ENCODE results near the gene JMJD8.
"Not testable (repeated sequence)": the region's sequence is repeated elsewhere in the genome, so short reads cannot be mapped to it uniquely, and the experiment has no call there.

The JMJD8 gene

DNA sequence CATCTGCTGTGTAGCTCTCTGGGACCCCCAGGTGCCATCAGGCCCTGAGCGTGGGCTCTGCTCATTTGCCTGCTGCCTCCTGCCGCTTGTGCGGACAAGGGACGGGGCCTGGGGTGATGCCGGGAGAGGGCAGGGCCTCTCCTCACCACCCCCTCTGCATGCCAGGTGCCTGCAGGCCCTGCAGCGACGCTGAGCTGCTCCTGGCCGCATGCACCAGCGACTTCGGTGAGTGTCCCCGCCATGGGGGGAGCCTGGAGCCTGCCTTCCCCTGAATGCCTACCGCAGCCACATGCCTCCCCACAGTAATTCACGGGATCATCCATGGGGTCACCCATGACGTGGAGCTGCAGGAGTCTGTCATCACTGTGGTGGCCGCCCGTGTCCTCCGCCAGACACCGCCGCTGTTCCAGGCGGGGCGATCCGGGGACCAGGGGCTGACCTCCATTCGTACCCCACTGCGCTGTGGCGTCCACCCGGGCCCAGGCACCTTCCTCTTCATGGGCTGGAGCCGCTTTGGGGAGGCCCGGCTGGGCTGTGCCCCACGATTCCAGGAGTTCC is 32.7 kb upstream of the JMJD8 start:
- Histone ChIP-seq H3K4me3 (peak overlapping the region; percentile 85), H3K9me3 (no peaks in the 10 kb centered on the region), H3K36me3 (no peaks in the 10 kb centered on the region), H4K20me1 (peaks cover 47% of the 10 kb centered on the region), H3K4me1 (peaks cover 68% of the 10 kb centered on the region), H3K9ac (peak overlapping the region; percentile 73; the same call in 1 of the 2 replicates), H3K27ac (peak overlapping the region; percentile 24; the same call in 1 of the 2 replicates), H3K4me2 (peak overlapping the region; percentile 100), H3K27me3 (peaks cover 35% of the 10 kb centered on the region)
- no peak for TF ChIP-seq Cebpa-rat (IDR thresholded peaks at IDR 0.05)

DNA sequence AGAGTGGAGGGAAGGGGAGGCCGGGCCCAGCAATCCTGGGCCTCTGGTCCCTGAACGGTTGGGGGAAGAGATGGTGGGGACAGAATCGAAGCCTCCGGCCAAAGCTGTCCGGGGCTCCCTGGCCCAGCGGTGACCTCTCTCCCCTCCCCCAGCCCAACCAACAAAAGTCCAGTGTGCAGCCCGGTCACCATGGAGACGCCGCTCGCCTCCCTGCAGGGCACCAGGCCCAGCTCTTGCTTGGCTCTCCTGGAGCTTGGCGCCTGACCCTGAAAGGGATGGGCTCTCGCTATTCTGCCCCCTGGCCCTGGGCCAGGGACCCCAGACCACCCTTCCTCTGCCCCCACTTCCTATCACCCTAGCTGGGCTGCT is 32.0 kb upstream of the JMJD8 start:
- H3K4me1 ChIP-seq = peaks cover 69% of the 10 kb centered on the region
- H3K9me3 ChIP-seq = no peaks in the 10 kb centered on the region
- H3K27me3 ChIP-seq = peaks cover 40% of the 10 kb centered on the region
- peak overlapping the region; percentile 73 for H3K9ac ChIP-seq
- H3K4me3 ChIP-seq = peak overlapping the region; percentile 85
- H4K20me1 ChIP-seq = peaks cover 47% of the 10 kb centered on the region
- no peak for TF ChIP-seq Cebpa-rat (IDR thresholded peaks at IDR 0.05)
- H3K27ac ChIP-seq = peak overlapping the region; percentile 24; the same call in 1 of the 2 replicates
- H3K36me3 ChIP-seq = no peaks in the 10 kb centered on the region
- H3K4me2 ChIP-seq = peak overlapping the region; percentile 100

- TF ChIP-seq Cebpa-rat (IDR thresholded peaks at IDR 0.05) = no peak
- H3K27me3 ChIP-seq = peaks cover 46% of the 10 kb centered on the region
- H3K9me3 ChIP-seq = no peaks in the 10 kb centered on the region
- H4K20me1 ChIP-seq = peaks cover 52% of the 10 kb centered on the region
- H3K4me2 ChIP-seq = peak overlapping the region; percentile 100
- H3K27ac ChIP-seq = peak overlapping the region; percentile 24; the same call in 1 of the 2 replicates
- peak overlapping the region; percentile 85 for H3K4me3 ChIP-seq
- H3K36me3 ChIP-seq = no peaks in the 10 kb centered on the region
- peaks cover 75% of the 10 kb centered on the region for H3K4me1 ChIP-seq
- H3K9ac ChIP-seq = peak overlapping the region; percentile 73
Observed at GRCh38 chr16:715477-716199, 31.5 kb upstream of the JMJD8 start.

DNA sequence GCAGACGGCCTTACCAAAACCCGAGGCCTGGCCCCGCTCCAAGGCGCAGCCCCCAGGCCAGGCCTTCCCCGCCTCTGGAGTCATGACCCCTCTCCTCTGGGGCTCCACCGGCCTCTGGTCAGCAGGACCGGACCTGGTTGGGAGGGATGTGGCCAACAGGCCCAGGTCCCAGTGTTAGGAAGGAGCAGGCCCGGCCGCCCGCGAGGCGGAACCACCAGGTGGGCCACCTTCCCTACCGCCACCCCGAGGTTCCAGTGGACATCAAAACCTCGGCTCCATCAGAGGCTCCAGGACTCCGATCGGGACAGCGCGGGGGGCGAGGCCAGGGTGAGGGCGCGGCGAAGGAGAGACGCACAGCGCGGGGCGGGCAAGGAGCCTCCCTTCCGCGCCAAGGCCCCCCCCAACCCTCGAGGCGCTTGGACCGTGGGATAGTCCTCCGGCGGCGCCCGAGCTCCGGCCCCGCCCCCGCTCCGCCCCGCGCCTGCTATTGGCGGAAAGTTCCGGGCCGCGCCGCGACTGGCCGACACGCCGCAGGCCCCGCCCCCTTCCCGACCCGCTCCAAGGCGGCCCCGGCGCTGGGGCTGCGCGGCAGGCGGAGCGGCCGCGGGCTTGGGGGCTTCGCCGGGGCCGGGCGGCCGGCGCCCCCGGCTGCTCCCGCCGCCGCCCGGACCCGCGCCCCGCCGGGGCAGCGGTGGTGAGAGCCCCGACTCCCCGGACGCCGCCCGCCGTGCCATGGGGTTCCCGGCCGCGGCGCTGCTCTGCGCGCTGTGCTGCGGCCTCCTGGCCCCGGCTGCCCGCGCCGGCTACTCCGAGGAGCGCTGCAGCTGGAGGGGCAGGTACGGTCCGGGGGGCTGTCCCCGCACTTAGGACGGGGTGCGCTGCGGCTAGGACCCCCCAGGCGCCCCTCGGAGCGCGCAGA is 30.7 kb upstream of the JMJD8 start, which contains the start of gene METRN:
TSS of gene METRN (plus strand) at position 561 of the 919 bp plus-strand sequence. CDS start at position 733, 172 bp downstream.
- peaks cover 60% of the 10 kb centered on the region for H4K20me1 ChIP-seq
- peaks cover 54% of the 10 kb centered on the region for H3K27me3 ChIP-seq
- H3K27ac ChIP-seq = peak within 1 kb of the TSS; percentile 20; the same call in 1 of the 2 replicates
- H3K4me1 ChIP-seq = peaks cover 78% of the 10 kb centered on the region
- H3K4me2 ChIP-seq = peak within 1 kb of the TSS; percentile 100
- H3K4me3 ChIP-seq = peak within 1 kb of the TSS; percentile 85
- no peaks in the 10 kb centered on the region for H3K9me3 ChIP-seq
- H3K9ac ChIP-seq = peak within 1 kb of the TSS; percentile 73
- no peak for TF ChIP-seq Cebpa-rat (IDR thresholded peaks at IDR 0.05)
- no peaks in the 10 kb centered on the region for H3K36me3 ChIP-seq

- Histone ChIP-seq H3K27ac (no peak overlapping the region), H3K4me3 (no peak overlapping the region)
Observed at GRCh38 chr16:714079-714478, 29.9 kb upstream of the JMJD8 start.

GRCh38 chr16:712740-713250 is 28.7 kb upstream of the JMJD8 start:
- not testable (repeated sequence) for H3K4me3 ChIP-seq, H3K9ac ChIP-seq, H3K9me3 ChIP-seq, H3K36me3 ChIP-seq, H3K4me2 ChIP-seq, H3K27ac ChIP-seq
- Histone ChIP-seq H3K4me1 (peaks cover 62% of the 10 kb centered on the region), H3K27me3 (peaks cover 74% of the 10 kb centered on the region), H4K20me1 (peaks cover 63% of the 10 kb centered on the region)

More at GRCh38 chr16:714079-714478, 29.9 kb upstream of the JMJD8 start:
- no peak overlapping the region for H3K9ac ChIP-seq
- H3K27me3 ChIP-seq = peaks cover 61% of the 10 kb centered on the region
- no peaks in the 10 kb centered on the region for H3K36me3 ChIP-seq
- H4K20me1 ChIP-seq = peaks cover 63% of the 10 kb centered on the region
- TF ChIP-seq Cebpa-rat (IDR thresholded peaks at IDR 0.05) = no peak
- H3K9me3 ChIP-seq = no peaks in the 10 kb centered on the region
- peak overlapping the region; percentile 100 for H3K4me2 ChIP-seq
- peaks cover 75% of the 10 kb centered on the region for H3K4me1 ChIP-seq

DNA sequence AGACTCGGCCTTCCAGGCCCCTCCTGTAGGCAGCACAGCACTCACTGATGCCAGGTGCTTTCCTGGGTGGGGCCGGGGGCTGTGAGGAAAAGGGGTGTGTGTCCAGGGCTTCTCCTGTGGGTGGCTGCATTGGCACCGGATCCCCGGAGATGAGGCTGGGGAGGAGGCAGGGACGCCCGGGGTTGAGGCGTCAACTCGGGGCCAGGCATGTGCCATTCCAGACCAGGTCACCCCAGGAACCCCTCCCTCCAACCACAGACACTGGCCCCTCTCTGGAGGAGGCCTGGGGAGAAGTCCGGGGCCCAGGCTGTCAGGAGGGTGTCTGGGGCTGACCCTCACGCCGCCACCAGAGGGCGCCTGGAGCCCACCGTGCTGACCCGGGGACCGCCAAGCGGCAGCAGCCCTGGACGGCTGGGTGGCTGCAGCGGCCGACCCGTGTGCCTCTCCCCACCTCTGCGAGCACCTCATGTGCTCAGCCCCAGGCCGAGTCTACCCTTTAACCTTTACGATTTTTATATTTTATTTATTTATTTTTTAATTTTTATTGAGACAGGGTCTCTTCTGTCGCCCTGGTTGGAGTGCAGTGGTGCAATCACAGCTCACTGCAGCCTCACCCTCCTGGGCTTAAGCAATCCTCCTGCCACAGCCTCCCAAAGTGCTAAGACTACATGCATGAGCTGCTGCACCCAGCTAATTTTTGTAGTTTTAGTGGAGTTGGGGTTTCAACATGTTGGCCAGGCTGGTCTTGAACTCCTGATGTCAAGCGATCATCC is 27.6 kb upstream of the JMJD8 start:
- TF ChIP-seq Cebpa-rat (IDR thresholded peaks at IDR 0.05) = no peak
- Histone ChIP-seq H3K9me3 (no peaks in the 10 kb centered on the region), H3K27me3 (peaks cover 83% of the 10 kb centered on the region), H4K20me1 (peaks cover 64% of the 10 kb centered on the region), H3K4me1 (peaks cover 56% of the 10 kb centered on the region), H3K27ac (no peak overlapping the region), H3K9ac (no peak overlapping the region), H3K4me3 (no peak overlapping the region), H3K36me3 (no peaks in the 10 kb centered on the region), H3K4me2 (peak overlapping the region; percentile 75)

DNA sequence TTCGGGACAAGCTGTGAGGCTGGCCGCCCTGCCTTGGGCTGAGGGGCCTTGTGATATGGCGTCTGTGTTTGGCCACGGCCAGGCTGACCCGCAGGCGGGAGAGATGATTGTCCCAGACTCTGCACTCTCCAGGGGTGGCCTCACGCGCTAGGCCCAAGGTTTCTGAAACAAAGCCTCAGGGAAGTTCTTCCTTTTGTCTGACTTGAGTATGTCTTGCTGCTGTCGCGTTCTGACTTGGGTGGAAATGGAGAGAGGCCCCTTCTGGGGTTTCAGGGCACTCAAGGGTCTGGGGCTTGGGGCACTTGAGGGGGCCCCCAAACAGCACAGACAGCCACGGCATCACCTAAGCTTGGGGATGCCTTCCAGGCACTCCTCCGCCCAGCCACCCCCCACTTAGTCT is 26.9 kb upstream of the JMJD8 start:
- peaks cover 56% of the 10 kb centered on the region for H3K4me1 ChIP-seq

More for the DNA sequence above, 26.9 kb upstream of the JMJD8 start:
- Histone ChIP-seq H3K9ac (no peak overlapping the region), H4K20me1 (peaks cover 64% of the 10 kb centered on the region), H3K4me2 (peak overlapping the region; percentile 75), H3K4me3 (no peak overlapping the region), H3K9me3 (no peaks in the 10 kb centered on the region), H3K27me3 (peaks cover 83% of the 10 kb centered on the region), H3K27ac (no peak overlapping the region), H3K36me3 (no peaks in the 10 kb centered on the region)
- no peak for TF ChIP-seq Cebpa-rat (IDR thresholded peaks at IDR 0.05)
